ENCODE data around the gene ZNF484. TPM values are rescaled to one million over a fixed set of nuclear protein-coding genes. Genes with fewer than 3 reads are reported as not detected.
"Not testable (repeated sequence)": the region's sequence is repeated elsewhere in the genome, so short reads cannot be mapped to it uniquely, and the experiment has no call there.

Gene ZNF484
- total and polyA plus RNA-seq, 7 experiments from 2014 or later = 7.1 to 25.4 (median 13.7) TPM

GRCh38 chr9:92887880-92888338, 10.1 kb upstream of the ZNF484 start:
- H3K9me3 ChIP-seq (ENCODE audit: control insufficient read depth in 2 of 3, low read length in 3 of 3) = no peaks in the 10 kb centered on the region
- H3K36me3 ChIP-seq (ENCODE audit: control insufficient read depth in 2 of 3, insufficient read depth in 3 of 3, low read length in 3 of 3) = no peaks in the 10 kb centered on the region
- H3K4me1 Mint-ChIP-seq = peaks cover 21 to 86% (median 78%) of the 10 kb centered on the region in 7 donors
- H3K4me3 Mint-ChIP-seq = peak overlapping the region; percentile 4 to 92 (median 77)
- peak overlapping the region; percentile 57 for H3K27ac ChIP-seq (ENCODE audit: low read depth, low read length)
- no peaks in the 10 kb centered on the region for H3K27me3 ChIP-seq (ENCODE audit: control insufficient read depth in 2 of 2, insufficient read depth in 2 of 2, low read length in 2 of 2)
- peaks cover 18 to 35% of the 10 kb centered on the region in 2 donors for H3K4me1 ChIP-seq (ENCODE audit: control insufficient read depth in 2 of 2, insufficient read depth in 2 of 2, low read length in 2 of 2)
- intact Hi-C loops (cut with micrococcal nuclease) = loop anchor here in 1 of 2 donors (1.0 to 2.0 kb wide), 3 partner anchors 10 to 123 kb away; partner anchors contain the start of gene ZNF484
- peak overlapping the region; percentile 29 for H3K4me3 ChIP-seq (ENCODE audit: low read length)
- peak; percentile 74 for ATAC-seq
- peak overlapping the region; percentile 23 to 97 (median 92) for H3K27ac Mint-ChIP-seq
- DNase-seq = peak in 7 of 9 donors; percentile 60 to 79 (median 67)
- H3K36me3 Mint-ChIP-seq = peaks cover 0 to 2% (median 0%) of the 10 kb centered on the region in 5 donors
- ChIA-PET POLR2A (interaction anchor here (0.8 to 2.4 kb wide), 9 partner anchors 9 to 679 kb away, joined by 3 to 25 read pairs (median 6); partner anchors contain the start of genes FGD3 and IPPK), CTCF (interaction anchor here (0.6 to 1.4 kb wide), 5 partner anchors 65 to 218 kb away, joined by 3 to 4 read pairs (median 3); no protein-coding TSS in a partner anchor)
- peaks cover 0 to 6% (median 0%) of the 10 kb centered on the region in 5 donors for H3K27me3 Mint-ChIP-seq
- H3K9me3 Mint-ChIP-seq = peaks cover 0 to 2% (median 0%) of the 10 kb centered on the region in 11 donors

GRCh38 chr9:92886846-92887610, 9.2 kb upstream of the ZNF484 start:
- ATAC-seq = peak; percentile 78
- peaks cover 18 to 88% (median 75%) of the 10 kb centered on the region in 7 donors for H3K4me1 Mint-ChIP-seq

DNA sequence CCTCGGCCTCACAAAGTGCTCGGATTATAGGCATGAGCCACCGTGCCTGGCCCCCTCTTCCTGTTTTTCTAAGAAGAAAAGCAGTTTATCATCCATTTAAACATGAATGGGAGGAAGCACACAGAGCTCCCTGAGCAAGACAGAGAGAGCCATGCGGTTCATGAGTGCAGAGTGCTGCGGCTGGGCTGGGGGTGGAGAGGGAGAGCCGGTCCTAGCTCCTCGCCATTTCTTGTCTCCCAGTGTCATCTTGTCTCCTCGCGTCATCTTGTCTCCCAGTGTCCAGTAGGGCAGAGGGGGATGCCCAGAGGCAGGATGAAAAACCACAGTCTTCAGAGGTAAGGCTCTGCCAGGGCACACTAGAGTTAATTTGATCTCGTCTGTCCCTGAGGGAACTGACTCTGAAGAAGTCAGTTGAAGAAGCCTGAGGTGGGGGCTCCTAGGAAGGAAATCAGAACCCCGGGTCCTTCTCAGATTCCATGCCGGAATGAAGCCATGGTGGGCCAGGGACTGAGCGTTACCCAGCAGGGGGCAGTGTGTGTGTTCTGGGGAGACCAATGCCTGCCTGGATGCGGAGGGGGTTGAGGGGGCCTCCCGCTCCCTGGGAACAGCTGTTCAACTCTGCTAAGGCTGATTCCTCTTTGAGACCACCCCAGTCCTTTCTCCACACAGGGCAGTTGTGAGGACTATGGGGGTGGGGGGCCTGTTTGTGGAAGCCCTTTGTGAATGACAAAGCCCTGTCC, 6.0 kb upstream of the ZNF484 start:
- DNase-seq; H3K9me3 Mint-ChIP-seq; H3K27me3 ChIP-seq (ENCODE audit: control insufficient read depth in 2 of 2, insufficient read depth in 2 of 2, low read length in 2 of 2); ATAC-seq; H3K36me3 ChIP-seq (ENCODE audit: control insufficient read depth in 2 of 3, insufficient read depth in 3 of 3, low read length in 3 of 3); H3K27ac ChIP-seq (ENCODE audit: low read depth, low read length); H3K4me3 ChIP-seq (ENCODE audit: low read length); H3K27me3 Mint-ChIP-seq; H3K9me3 ChIP-seq (ENCODE audit: control insufficient read depth in 2 of 3, low read length in 3 of 3); intact Hi-C loops (cut with micrococcal nuclease); H3K36me3 Mint-ChIP-seq: not testable (repeated sequence)
- peaks cover 18 to 28% of the 10 kb centered on the region in 2 donors for H3K4me1 ChIP-seq (ENCODE audit: control insufficient read depth in 2 of 2, insufficient read depth in 2 of 2, low read length in 2 of 2)
- ChIA-PET CTCF (interaction anchor here (0.7 kb wide), 1 partner anchor 83 kb away, joined by 3 read pairs; no protein-coding TSS in a partner anchor), POLR2A (interaction anchor here (0.6 to 2.3 kb wide), 3 partner anchors 70 to 186 kb away, joined by 3 to 7 read pairs (median 5); no protein-coding TSS in a partner anchor)
- Mint-ChIP-seq H3K27ac (peak overlapping the region in 4 of 9 donors; percentile 41 to 82 (median 59)), H3K4me1 (peaks cover 18 to 70% (median 55%) of the 10 kb centered on the region in 7 donors), H3K4me3 (peak overlapping the region in 3 of 10 donors; percentile 25 to 38 (median 29))

More at GRCh38 chr9:92886846-92887610, 9.2 kb upstream of the ZNF484 start:
- H3K4me3 ChIP-seq (ENCODE audit: low read length) = peak overlapping the region; percentile 29
- H3K27me3 ChIP-seq (ENCODE audit: control insufficient read depth in 2 of 2, insufficient read depth in 2 of 2, low read length in 2 of 2); H3K36me3 ChIP-seq (ENCODE audit: control insufficient read depth in 2 of 3, insufficient read depth in 3 of 3, low read length in 3 of 3); H3K27me3 Mint-ChIP-seq; H3K9me3 Mint-ChIP-seq; H3K9me3 ChIP-seq (ENCODE audit: control insufficient read depth in 2 of 3, low read length in 3 of 3); H3K36me3 Mint-ChIP-seq: not testable (repeated sequence)
- Mint-ChIP-seq H3K27ac (peak overlapping the region; percentile 6 to 97 (median 92)), H3K4me3 (peak overlapping the region in 9 of 10 donors; percentile 71 to 92 (median 77))
- H3K4me1 ChIP-seq (ENCODE audit: control insufficient read depth in 2 of 2, insufficient read depth in 2 of 2, low read length in 2 of 2) = peaks cover 18 to 35% of the 10 kb centered on the region in 2 donors
- DNase-seq = peak in 7 of 9 donors; percentile 63 to 85 (median 80)
- intact Hi-C loops (cut with micrococcal nuclease) = loop anchor here in 1 of 2 donors (1.0 kb wide), 2 partner anchors 9 to 122 kb away; partner anchors contain the start of gene ZNF484
- peak overlapping the region; percentile 57 for H3K27ac ChIP-seq (ENCODE audit: low read depth, low read length)
- CTCF ChIA-PET = interaction anchor here (0.6 to 1.4 kb wide), 2 partner anchors 67 to 217 kb away, joined by 3 to 4 read pairs; no protein-coding TSS in a partner anchor
- POLR2A ChIA-PET = interaction anchor here (0.7 to 2.4 kb wide), 9 partner anchors 60 to 217 kb away, joined by 3 to 25 read pairs (median 6); partner anchors contain the start of genes FGD3 and IPPK

- ChIA-PET CTCF (interaction anchor here (1.1 kb wide), 1 partner anchor 73 kb away, joined by 3 read pairs; no protein-coding TSS in a partner anchor), POLR2A (interaction anchor here (2.3 kb wide), 1 partner anchor 72 kb away, joined by 5 read pairs; no protein-coding TSS in a partner anchor)
- H3K4me1 ChIP-seq (ENCODE audit: control insufficient read depth in 2 of 2, insufficient read depth in 2 of 2, low read length in 2 of 2) = peaks cover 8 to 12% of the 10 kb centered on the region in 2 donors
- no peak overlapping the region for H3K4me3 ChIP-seq (ENCODE audit: low read length)
- ATAC-seq (no peak), DNase-seq (no peak)
- H3K9me3 ChIP-seq (ENCODE audit: control insufficient read depth in 2 of 3, low read length in 3 of 3) = no peaks in the 10 kb centered on the region
- H3K36me3 Mint-ChIP-seq = peaks cover 0 to 10% (median 0%) of the 10 kb centered on the region in 5 donors
- peaks cover 14 to 67% (median 54%) of the 10 kb centered on the region in 7 donors for H3K4me1 Mint-ChIP-seq
- no peak overlapping the region for H3K4me3 Mint-ChIP-seq
- H3K36me3 ChIP-seq (ENCODE audit: control insufficient read depth in 2 of 3, insufficient read depth in 3 of 3, low read length in 3 of 3) = no peaks in the 10 kb centered on the region
- H3K27ac ChIP-seq (ENCODE audit: low read depth, low read length) = no peak overlapping the region
- intact Hi-C loops (cut with micrococcal nuclease) = no loop called here
- peaks cover 0 to 3% (median 0%) of the 10 kb centered on the region in 5 donors for H3K27me3 Mint-ChIP-seq
- peak overlapping the region in 1 of 9 donors; percentile 65 for H3K27ac Mint-ChIP-seq
- H3K27me3 ChIP-seq (ENCODE audit: control insufficient read depth in 2 of 2, insufficient read depth in 2 of 2, low read length in 2 of 2) = no peaks in the 10 kb centered on the region
- peaks cover 0 to 6% (median 0%) of the 10 kb centered on the region in 11 donors for H3K9me3 Mint-ChIP-seq
These were observed 4.4 kb upstream of the ZNF484 start for GRCh38 chr9:92882276-92882675.

- POLR2A ChIA-PET = interaction anchor here (0.7 kb wide), 1 partner anchor 29 kb away, joined by 3 read pairs; no protein-coding TSS in a partner anchor
- Histone ChIP-seq H3K36me3 (ENCODE audit: control insufficient read depth in 2 of 3, insufficient read depth in 3 of 3, low read length in 3 of 3) (no peaks in the 10 kb centered on the region), H3K4me1 (ENCODE audit: control insufficient read depth in 2 of 2, insufficient read depth in 2 of 2, low read length in 2 of 2) (peaks cover 0 to 15% of the 10 kb centered on the region in 2 donors), H3K27ac (ENCODE audit: low read depth, low read length) (no peak overlapping the region), H3K9me3 (ENCODE audit: control insufficient read depth in 2 of 3, low read length in 3 of 3) (no peaks in the 10 kb centered on the region), H3K27me3 (ENCODE audit: control insufficient read depth in 2 of 2, insufficient read depth in 2 of 2, low read length in 2 of 2) (no peaks in the 10 kb centered on the region), H3K4me3 (ENCODE audit: low read length) (no peak overlapping the region)
- CTCF ChIA-PET = no interaction called here
- no peak for ATAC-seq
- Mint-ChIP-seq H3K27me3 (no peaks in the 10 kb centered on the region), H3K27ac (peak overlapping the region in 4 of 9 donors; percentile 16 to 99 (median 22)), H3K36me3 (peaks cover 3 to 33% (median 23%) of the 10 kb centered on the region in 5 donors), H3K4me3 (peak overlapping the region; percentile 2 to 100 (median 56)), H3K9me3 (peaks cover 0 to 7% (median 0%) of the 10 kb centered on the region in 11 donors), H3K4me1 (peaks cover 35 to 83% (median 68%) of the 10 kb centered on the region in 7 donors)
- intact Hi-C loops (cut with micrococcal nuclease) = loop anchor here (5.0 to 10.0 kb wide), 6 partner anchors 68 to 1292 kb away; partner anchors contain the start of genes CARD19 (in 1 of the 2), FAM120A (in 1 of the 2), FAM120AOS (in 1 of the 2) and IARS1 (in 1 of the 2)
- no peak for DNase-seq
These were observed 2.5 kb downstream of the ZNF484 start for GRCh38 chr9:92875373-92875772.
